ENCODE results near the gene ECSCR.

The ECSCR gene

GRCh38 chr5:139474890-139475791 is 12.6 kb upstream of the ECSCR start:
- DNase-seq (ENCODE audit: low read depth, low spot score) = no peak

DNA sequence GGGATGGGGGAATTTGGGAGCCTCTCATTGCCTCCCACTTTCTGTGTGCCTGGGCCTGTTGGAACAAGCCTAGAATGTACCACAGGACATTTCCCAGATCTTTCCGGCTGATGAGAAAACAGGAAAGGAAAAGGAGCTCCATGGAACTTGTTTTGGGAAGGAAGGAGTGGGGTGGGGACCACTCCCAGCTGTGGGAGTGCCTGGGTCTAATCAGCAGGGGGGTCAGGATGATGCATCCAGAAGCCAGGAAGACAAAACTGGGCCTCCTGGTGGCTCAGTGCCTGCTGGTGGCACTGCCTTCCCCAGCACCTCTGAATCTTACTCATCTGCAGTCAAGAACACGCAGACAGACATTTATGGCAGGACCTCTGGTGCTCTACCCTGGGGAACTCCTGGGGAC is 11.0 kb upstream of the ECSCR start:
- no peak for DNase-seq (ENCODE audit: low read depth, low spot score)

- DNase-seq (ENCODE audit: low read depth, low spot score) = no peak
Measured at GRCh38 chr5:139473105-139473504, 10.6 kb upstream of the ECSCR start.

DNA sequence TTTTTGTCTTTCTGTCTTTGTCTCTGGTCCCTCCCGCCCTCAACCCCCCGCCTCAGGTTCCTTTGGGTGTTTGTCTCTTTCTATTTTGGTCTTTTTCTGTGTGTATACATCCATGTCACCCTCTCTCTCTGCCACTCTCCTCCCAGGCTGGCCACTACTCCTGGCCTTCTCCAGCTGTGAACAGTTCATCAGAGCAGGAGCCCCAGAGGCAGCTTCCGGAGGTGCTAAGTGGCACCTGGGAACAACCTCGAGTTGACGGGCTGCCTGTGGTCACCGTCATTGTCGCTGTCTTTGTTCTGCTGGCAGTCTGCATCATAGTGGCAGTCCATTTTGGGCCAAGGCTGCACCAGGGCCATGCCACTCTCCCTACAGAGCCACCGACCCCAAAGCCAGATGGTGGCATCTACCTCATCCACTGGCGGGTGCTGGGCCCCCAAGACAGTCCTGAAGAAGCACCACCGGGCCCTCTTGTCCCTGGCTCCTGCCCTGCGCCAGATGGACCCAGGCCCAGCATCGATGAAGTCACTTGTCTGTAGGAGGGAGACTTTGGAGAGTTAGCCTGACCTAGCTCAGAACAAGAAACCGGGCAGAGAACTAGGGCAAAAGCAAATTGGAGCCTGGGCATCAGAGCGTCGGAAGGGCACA is 10.0 kb upstream of the ECSCR start:
- no peak for DNase-seq (ENCODE audit: low read depth, low spot score)

DNA sequence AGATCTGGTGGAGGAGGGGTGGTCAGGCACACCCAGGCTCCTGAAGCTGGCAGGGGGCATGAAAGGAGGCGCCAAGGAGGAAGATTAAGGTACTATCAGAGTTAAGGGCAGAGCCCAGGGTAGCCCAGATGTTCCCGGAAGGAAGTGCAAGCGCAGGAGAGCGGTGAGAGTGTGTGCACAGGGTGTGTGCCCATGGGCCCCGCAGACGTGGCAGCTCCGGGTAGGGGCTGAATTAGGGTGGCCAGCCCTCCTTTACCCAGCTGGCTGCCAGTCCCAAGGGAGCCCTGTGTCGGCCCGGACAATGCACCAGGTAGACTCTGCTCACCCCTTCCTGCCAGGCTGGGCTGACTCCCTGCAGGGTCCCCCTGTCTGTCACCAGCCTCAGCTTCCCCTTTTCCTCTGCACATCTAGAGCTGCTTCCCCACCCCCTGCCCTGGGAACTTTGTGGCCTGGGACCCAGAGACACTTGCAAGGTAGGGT is 8.3 kb upstream of the ECSCR start, which contains the start of gene SMIM33:
TSS of gene SMIM33 (plus strand) at position 184 of the 480 bp plus-strand sequence. CDS start at position 302, 118 bp downstream.
- no peak for DNase-seq (ENCODE audit: low read depth, low spot score)

DNA sequence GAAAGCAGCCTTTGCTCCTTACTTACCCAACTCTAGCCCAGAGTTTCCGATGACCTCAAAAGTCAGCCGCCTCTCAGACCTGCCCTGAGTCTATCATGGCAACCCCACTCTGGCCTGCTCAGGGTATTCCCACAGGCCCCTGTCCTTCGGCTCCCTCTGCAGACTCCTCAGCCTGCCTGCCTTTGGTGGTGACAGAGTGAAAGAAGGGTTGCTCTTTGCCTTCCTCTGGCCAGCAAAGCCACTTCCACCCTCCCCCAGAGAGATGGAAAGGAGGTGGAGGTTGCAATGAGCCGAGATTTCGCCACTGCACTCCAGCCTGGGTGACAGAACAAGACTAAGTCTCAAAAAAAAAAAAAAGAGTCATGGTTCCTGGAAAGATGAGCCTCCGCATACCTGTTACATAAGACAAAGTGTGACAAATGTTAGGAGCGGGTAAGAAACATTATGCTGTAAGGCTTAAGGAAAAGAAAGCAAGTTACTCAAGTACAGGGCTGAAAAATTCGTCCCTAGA is 5.9 kb upstream of the ECSCR start:
- no peak for DNase-seq (ENCODE audit: low read depth, low spot score)

GRCh38 chr5:139461698-139462097 is 845 bp downstream of the ECSCR start:
- no peak for DNase-seq (ENCODE audit: low read depth, low spot score)

- DNase-seq (ENCODE audit: low read depth, low spot score) = no peak
Measured at GRCh38 chr5:139461176-139461575, 1.4 kb downstream of the ECSCR start.

DNA sequence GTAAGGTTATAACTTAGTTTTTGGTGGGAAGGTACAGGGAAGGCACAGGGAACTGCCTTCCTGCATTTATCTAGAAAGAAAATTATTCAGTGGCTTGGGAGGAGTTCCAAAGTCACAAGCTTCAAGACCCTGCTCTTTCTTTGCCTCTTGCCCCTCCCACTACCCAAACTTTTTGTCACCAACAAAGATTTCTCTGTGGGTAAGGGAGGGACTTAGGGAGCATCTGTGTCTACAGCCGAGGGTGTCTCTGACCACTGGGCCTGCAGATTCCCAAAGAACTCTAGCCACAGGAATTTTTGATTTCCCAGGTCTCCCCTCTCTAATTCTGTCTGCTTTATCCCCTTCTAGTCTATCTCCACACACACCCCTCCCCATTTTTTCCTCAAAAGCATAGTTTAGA is 2.1 kb downstream of the ECSCR start:
- no peak for DNase-seq (ENCODE audit: low read depth, low spot score)

DNA sequence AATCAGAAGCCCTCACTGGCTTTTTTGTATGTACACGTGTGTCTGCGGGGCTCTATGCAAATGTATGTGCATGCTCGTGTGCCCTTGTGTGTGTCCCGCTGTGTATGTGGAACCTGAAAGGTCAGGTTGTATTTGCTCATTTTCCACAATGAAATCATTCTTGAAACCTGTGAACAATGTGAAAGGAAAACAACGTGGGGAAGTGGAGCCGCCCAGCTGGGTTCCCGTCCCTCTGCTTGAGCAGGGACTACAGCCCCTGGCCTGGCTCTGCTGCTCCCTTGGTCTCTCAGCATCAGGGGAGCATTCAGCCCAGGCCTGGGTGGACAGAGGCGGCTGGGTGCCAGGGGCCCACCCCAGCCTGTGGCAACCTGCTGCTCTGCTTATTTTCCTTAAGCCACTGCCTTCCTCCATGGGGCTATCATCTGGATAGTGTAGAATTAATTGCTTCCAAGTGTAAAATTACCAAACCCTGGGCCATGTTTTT is 3.0 kb downstream of the ECSCR start:
- no peak for DNase-seq (ENCODE audit: low read depth, low spot score)

- peak; percentile 58 for DNase-seq (ENCODE audit: low read depth, low spot score)
Measured at GRCh38 chr5:139458580-139459407, 3.7 kb downstream of the ECSCR start.

DNA sequence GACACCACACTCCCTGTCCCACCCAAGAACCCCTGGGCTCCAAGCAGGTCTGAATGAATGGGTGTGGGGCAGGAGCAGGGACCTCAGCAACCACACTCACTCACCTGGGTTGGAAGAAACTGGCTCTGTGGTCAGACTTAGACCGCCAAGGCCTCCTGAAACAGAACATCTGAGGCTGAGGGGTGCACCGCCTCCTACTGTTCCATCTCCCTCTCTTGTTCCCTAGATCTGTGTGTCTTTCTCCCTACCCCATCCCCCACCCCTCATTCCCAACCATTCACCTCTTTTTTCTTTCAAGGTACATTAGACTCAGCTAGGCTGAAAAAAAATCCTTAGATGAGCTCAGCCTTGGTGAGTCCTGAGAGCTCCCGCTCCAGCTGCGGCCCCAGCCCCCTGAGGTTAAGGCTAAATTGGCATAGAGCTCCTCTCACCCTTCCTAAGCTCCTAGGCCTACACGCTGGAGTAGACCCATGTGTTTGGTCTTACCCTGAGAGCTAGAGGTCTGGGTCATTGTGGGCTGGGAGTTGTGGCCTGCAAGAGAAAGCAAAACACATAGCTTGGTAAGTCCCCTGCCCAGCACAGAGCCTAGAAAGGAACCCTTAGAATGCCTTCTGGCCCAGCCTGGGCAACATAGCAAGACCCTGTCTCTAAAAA is 4.8 kb downstream of the ECSCR start:
- DNase-seq (ENCODE audit: low read depth, low spot score) = no peak

DNA sequence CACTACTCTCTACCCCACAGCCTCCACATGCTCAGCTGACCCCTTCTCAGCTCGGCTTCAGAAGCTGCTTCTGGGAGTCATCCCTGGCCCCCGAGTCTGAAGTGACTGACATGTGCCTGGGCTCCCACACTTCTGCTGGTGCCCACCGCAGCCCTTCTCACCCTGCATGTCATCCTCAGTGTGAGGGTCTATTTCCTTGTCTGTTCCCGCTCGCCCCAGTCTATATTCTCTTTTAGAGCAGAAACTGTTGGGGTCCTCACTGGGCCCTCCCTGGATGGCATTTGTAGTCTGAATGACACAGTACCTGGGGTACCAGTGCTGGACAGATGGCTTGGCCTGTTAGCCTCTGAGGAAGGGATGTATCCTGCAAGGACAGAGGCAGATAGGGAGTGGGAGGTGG is 5.3 kb downstream of the ECSCR start:
- no peak for DNase-seq (ENCODE audit: low read depth, low spot score)

DNA sequence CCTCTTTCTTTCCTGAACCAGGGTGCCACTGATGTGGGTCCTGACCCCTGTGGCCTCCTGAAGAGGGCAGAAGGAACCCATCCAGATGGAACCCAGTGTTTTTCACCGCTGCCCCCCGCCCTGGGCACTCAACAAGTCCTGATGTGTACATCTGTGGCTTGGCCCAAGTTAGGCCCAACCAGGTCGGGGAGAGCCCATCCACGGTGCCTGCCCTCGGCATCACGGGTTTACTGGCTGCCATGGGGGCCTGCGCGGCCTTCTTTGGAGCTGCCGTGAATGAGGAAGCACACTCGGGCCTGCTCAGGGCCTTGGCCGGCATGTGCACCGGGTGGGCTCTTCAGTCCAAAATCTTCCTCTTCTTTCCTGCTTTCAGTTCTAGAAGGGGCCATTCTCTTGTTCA is 5.8 kb downstream of the ECSCR start:
- no peak for DNase-seq (ENCODE audit: low read depth, low spot score)

GRCh38 chr5:139454568-139455290 is 7.8 kb downstream of the ECSCR start:
- no peak for DNase-seq (ENCODE audit: low read depth, low spot score)

GRCh38 chr5:139453683-139454567 is 8.6 kb downstream of the ECSCR start:
- DNase-seq (ENCODE audit: low read depth, low spot score) = no peak

DNA sequence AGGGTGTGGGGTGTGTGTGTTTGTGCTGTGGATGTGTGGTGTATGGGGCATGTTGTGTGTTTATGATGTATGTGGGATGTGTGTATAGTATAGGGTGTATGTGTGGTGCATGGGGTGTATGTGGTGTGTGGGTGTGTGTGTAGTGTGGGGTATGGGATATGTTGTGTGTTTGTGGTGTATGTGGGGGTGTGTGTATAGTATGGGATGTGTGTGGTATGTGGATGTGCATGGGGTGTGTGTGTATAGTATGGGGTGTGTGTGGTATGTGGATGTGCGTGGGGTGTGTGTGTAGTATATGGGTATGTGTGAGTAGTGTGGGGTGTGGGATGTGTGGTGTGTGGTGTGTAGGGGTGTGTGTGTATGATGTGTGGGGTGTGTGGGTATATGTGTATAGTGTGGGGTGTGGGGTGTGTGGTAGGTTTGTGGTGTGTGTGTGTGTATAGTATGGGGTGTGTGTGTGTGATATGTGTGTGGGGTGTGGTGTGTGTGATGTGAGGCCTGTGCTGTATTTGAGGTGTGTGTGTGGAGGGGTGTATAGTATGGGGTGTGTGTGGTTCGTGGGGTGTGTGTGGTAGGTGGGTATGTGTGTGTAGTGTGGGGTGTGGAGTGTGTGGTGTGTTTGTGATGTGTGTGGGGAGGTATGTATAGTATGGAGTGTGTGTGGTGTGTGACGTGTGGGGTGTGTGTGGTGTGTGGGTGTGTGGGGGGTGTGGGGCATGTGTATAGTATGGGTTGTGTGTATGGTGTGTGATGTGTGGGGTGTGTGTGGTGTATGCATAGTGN is 10.5 kb downstream of the ECSCR start:
- DNase-seq (ENCODE audit: low read depth, low spot score) = no peak

DNA sequence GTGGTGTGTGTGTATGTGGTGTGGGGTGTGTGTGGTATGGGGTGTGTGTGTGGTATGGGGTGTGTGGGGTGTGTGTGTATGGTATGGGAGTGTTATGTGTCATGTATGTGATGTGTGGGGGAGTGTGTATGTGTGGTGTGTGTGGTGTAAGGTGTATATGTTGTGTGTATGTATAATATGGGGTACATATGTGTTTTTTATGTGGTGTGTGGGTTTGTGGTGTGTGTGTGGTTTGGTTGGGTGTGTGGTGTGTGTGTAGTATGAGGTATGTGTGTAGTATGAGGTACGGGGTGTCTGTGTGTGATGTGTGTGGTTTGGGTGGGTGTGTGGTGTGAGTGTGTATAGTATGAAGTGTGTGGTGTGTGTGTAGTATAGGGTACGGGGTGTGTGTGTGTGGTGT is 11.4 kb downstream of the ECSCR start:
- DNase-seq (ENCODE audit: low read depth, low spot score) = no peak
